ENCODE data around the gene STX3. TPM values are rescaled to one million over a fixed set of nuclear protein-coding genes. Genes with fewer than 3 reads are reported as not detected.

STX3 gene
- total and polyA plus RNA-seq, 2 of the 4 experiments (the other 2 are of a cell fraction): 5.0 to 5.4 TPM

GRCh38 chr11:59728913-59729312 lies 26.3 kb upstream of the STX3 start:
- ATAC-seq (ENCODE audit: low read depth): no peak

More at GRCh38 chr11:59728913-59729312, 26.3 kb upstream of the STX3 start:
- Histone ChIP-seq H3K9ac (ENCODE audit: low read depth, low read length) (no peak overlapping the region), H3K4me3 (ENCODE audit: insufficient read depth, low read depth, low read length) (no peak overlapping the region), H2BK120ac (ENCODE audit: low read depth, low read length) (no peak overlapping the region), H3K36me3 (ENCODE audit: control insufficient read depth, insufficient read depth, low read length) (no peaks in the 10 kb centered on the region), H4K20me1 (ENCODE audit: insufficient read depth, low read length) (no peaks in the 10 kb centered on the region), H2BK5ac (ENCODE audit: low read depth, low read length, poor library complexity, severe bottlenecking) (no peak overlapping the region), H2AFZ (replicated peaks; ENCODE audit: low read length, poor library complexity) (peak overlapping the region; percentile 55), H2AK9ac (replicated peaks; ENCODE audit: low read depth, low read length, poor library complexity) (no peak overlapping the region), H3K56ac (ENCODE audit: extremely low read depth, insufficient read depth, low read length) (no peak overlapping the region), H3K4ac (ENCODE audit: low read depth, low read length) (no peak overlapping the region), H3K27ac (ENCODE audit: insufficient read depth, low read length) (no peak overlapping the region), H3K9me3 (ENCODE audit: control insufficient read depth, insufficient read depth, low read length) (no peaks in the 10 kb centered on the region), H2AK5ac (ENCODE audit: low read depth, low read length) (no peak overlapping the region), H3K18ac (ENCODE audit: low read depth, low read length) (no peak overlapping the region), H2BK20ac (ENCODE audit: low read depth, low read length) (no peak overlapping the region), H3K14ac (replicated peaks; ENCODE audit: low read depth, low read length) (no peak overlapping the region), H3K4me2 (ENCODE audit: low read depth, low read length) (no peak overlapping the region), H3K4me1 (ENCODE audit: control insufficient read depth, insufficient read depth, low read length) (no peaks in the 10 kb centered on the region), H3K79me1 (ENCODE audit: low read depth in 1 of 2, low read length in 2 of 2) (no peaks in the 10 kb centered on the region), H4K91ac (ENCODE audit: insufficient read depth, low read depth, low read length) (no peak overlapping the region), H3K23ac (ENCODE audit: low read depth, low read length) (no peak overlapping the region), H3K27me3 (ENCODE audit: control insufficient read depth, insufficient read depth, low read length) (no peaks in the 10 kb centered on the region), H3K9me1 (ENCODE audit: insufficient read depth, low read length) (no peaks in the 10 kb centered on the region), H2BK15ac (ENCODE audit: low read depth, low read length) (no peak overlapping the region), H4K5ac (ENCODE audit: low read depth, low read length) (no peak overlapping the region), H4K8ac (ENCODE audit: low read depth in 2 of 2, low read length in 2 of 2) (no peak overlapping the region)
- dilution Hi-C loops (cut with HindIII; ENCODE audit: low sequenced_read_pairs, unreplicated experiment) (no loop called here), intact Hi-C loops (cut with micrococcal nuclease) (no loop called here), in situ Hi-C loops (cut with MboI; ENCODE audit: low sequenced_read_pairs) (no loop called here)
- TF ChIP-seq USF2 (IDR thresholded peaks at IDR 0.05; ENCODE audit: low read depth, low read length): no peak
- no peak for TF ChIP-seq MAZ (IDR thresholded peaks at IDR 0.05; ENCODE audit: borderline replicate concordance, low read depth, low read length)
- no peak for TF ChIP-seq FOS (IDR thresholded peaks at IDR 0.05; ENCODE audit: low read depth, low read length)
- no peak for TF ChIP-seq CEBPB (IDR thresholded peaks at IDR 0.05; ENCODE audit: low read depth, low read length)
- no peak for TF ChIP-seq RFX5 (IDR thresholded peaks at IDR 0.05; ENCODE audit: low read depth, low read length)
- TF ChIP-seq CHD1 (IDR thresholded peaks at IDR 0.05; ENCODE audit: low read depth, low read length): no peak
- no peak for TF ChIP-seq NFE2L2 (IDR thresholded peaks at IDR 0.05; ENCODE audit: low read depth, low read length)
- TF ChIP-seq POLR2A (IDR thresholded peaks at IDR 0.05; ENCODE audit: low read depth, low read length): no peak
- no peak for TF ChIP-seq ELK1 (IDR thresholded peaks at IDR 0.05; ENCODE audit: borderline replicate concordance, low read depth, low read length)
- no peak for TF ChIP-seq CTCF (conservative IDR thresholded peaks at IDR 0.05; ENCODE audit: low read depth, low read length)
- TF ChIP-seq MAFK (IDR thresholded peaks at IDR 0.05; ENCODE audit: low read depth, low read length): no peak
- no peak for TF ChIP-seq RAD21 (IDR thresholded peaks at IDR 0.05; ENCODE audit: low read length)
- TF ChIP-seq SMC3 (IDR thresholded peaks at IDR 0.05; ENCODE audit: low read depth, low read length): no peak
- no peak for TF ChIP-seq MXI1 (IDR thresholded peaks at IDR 0.05; ENCODE audit: borderline replicate concordance, low read depth, low read length)
- DNase-seq: no peak
- ChIA-PET CTCF (no interaction called here), POLR2A (ENCODE audit: unreplicated experiment) (no interaction called here)
- WGBS, 2 experiments (ENCODE audit: extremely low coverage in 2 of 2, insufficient read length in 1 of 2): 22% methylated on average over 1 of the region's 1 CpG; no CpG with 5 or more reads in 1 of the 2 experiments
- BruUV-seq (replicated peaks): no TSS peak
